WERI-Rb-1 (cell line): ENCODE results near the gene SYNDIG1.

Experiments used
- DNase-seq: peaks from one replicate; pipeline ENCODE4 v3.0.0-alpha.2; 2020
- H3K27ac ChIP-seq: fragments of 250-450 bp; sonication (Bioruptor Pico); 2 replicates; pipeline ENCODE4 v1.5.1; 2020; ENCODE audit warnings: mild to moderate bottlenecking, moderate library complexity
- H3K27me3 ChIP-seq: fragments of 250-450 bp; sonication (Bioruptor Pico); 2 replicates; pipeline ENCODE4 v1.5.1; 2021; ENCODE audit warnings: mild to moderate bottlenecking, low read depth, moderate library complexity; ENCODE audit not compliant: insufficient read depth, severe bottlenecking
- H3K36me3 ChIP-seq: fragments of 250-450 bp; sonication (Bioruptor Pico); 2 replicates; pipeline ENCODE4 v1.5.1; 2020; ENCODE audit warnings: mild to moderate bottlenecking, moderate library complexity
- H3K4me3 ChIP-seq: 2 replicates; pipeline ENCODE4 v1.5.1; 2011; ENCODE audit warnings: low read depth, mild to moderate bottlenecking, control low read depth, low read length
- H3K9me3 ChIP-seq: fragments of 250-450 bp; sonication (Bioruptor Pico); 2 replicates; pipeline ENCODE4 v1.5.1; 2021; ENCODE audit warnings: mild to moderate bottlenecking, moderate library complexity; ENCODE audit not compliant: severe bottlenecking
- CTCF ChIP-seq: IDR thresholded peaks from 2 replicates; pipeline ENCODE4 v1.5.1; 2011; ENCODE audit warnings: low read depth, mild to moderate bottlenecking, control low read depth, inconsistent platforms, low read length

SYNDIG1 gene

GRCh38 chr20:24449026-24449720, 20.3 kb upstream of the SYNDIG1 start:
- no peak overlapping the region for H3K27ac ChIP-seq
- no peaks in the 10 kb centered on the region for H3K9me3 ChIP-seq
- no peaks in the 10 kb centered on the region for H3K27me3 ChIP-seq
- TF ChIP-seq CTCF: no peak
- no peak overlapping the region for H3K4me3 ChIP-seq
- no peak for DNase-seq
- no peaks in the 10 kb centered on the region for H3K36me3 ChIP-seq

- Histone ChIP-seq H3K4me3 (no peak overlapping the region), H3K27ac (no peak overlapping the region), H3K9me3 (no peaks in the 10 kb centered on the region), H3K27me3 (no peaks in the 10 kb centered on the region), H3K36me3 (no peaks in the 10 kb centered on the region)
- no peak for TF ChIP-seq CTCF
- no peak for DNase-seq
Measured at GRCh38 chr20:24450177-24450576, 19.3 kb upstream of the SYNDIG1 start.

- no peak for DNase-seq
- Histone ChIP-seq H3K27ac (no peak overlapping the region), H3K36me3 (no peaks in the 10 kb centered on the region), H3K9me3 (no peaks in the 10 kb centered on the region), H3K4me3 (no peak overlapping the region), H3K27me3 (no peaks in the 10 kb centered on the region)
- no peak for TF ChIP-seq CTCF
Measured at GRCh38 chr20:24450624-24451376, 18.6 kb upstream of the SYNDIG1 start.

- H3K4me3 ChIP-seq: no peak overlapping the region
- no peaks in the 10 kb centered on the region for H3K27me3 ChIP-seq
- H3K27ac ChIP-seq: no peak overlapping the region
- no peaks in the 10 kb centered on the region for H3K9me3 ChIP-seq
- no peaks in the 10 kb centered on the region for H3K36me3 ChIP-seq
- TF ChIP-seq CTCF: no peak
- no peak for DNase-seq
Measured at GRCh38 chr20:24451428-24451827, 18.0 kb upstream of the SYNDIG1 start.

- no peaks in the 10 kb centered on the region for H3K36me3 ChIP-seq
- H3K27me3 ChIP-seq: no peaks in the 10 kb centered on the region
- no peak overlapping the region for H3K27ac ChIP-seq
- no peaks in the 10 kb centered on the region for H3K9me3 ChIP-seq
- H3K4me3 ChIP-seq: no peak overlapping the region
- no peak for DNase-seq
- TF ChIP-seq CTCF: no peak
Measured at GRCh38 chr20:24452016-24452415, 17.4 kb upstream of the SYNDIG1 start.
